Tibial nerve (tissue), 4 donors: Measurements from ENCODE around the gene CLSTN1. TPM values are rescaled to one million over a fixed set of nuclear protein-coding genes. Genes with fewer than 3 reads are reported as not detected.

Experiments used
- DNase-seq, 2 donors: peaks; one replicate each; pipeline ENCODE4 v3.0.0-alpha.2; 2019; ENCODE audit warnings: low spot score in 2 of 2
- H3K27ac ChIP-seq, 4 donors: fragments of 200-600 bp; sonication (generic) in 3 of 4; one replicate each; pipeline ENCODE4 v1.5.1; 2017 to 2019; ENCODE audit warnings: mild to moderate bottlenecking in 1 of 4
- H3K27me3 ChIP-seq, 2 donors: fragments of 200-600 bp; sonication (generic) in 1 of 2; one replicate each; pipeline versions ENCODE4 v1.5.1 to v1.6.0; 2017 to 2019
- H3K36me3 ChIP-seq, 3 donors: fragments of 200-600 bp; sonication (generic); one replicate each; pipeline ENCODE4 v1.5.1; 2018 to 2019
- H3K4me1 ChIP-seq, 4 donors: fragments of 200-600 bp; sonication (generic) in 3 of 4; one replicate each; pipeline ENCODE4 v1.5.1; 2017 to 2019
- H3K4me3 ChIP-seq, 4 donors: fragments of 200-600 bp; sonication (generic) in 3 of 4; one replicate each; pipeline ENCODE4 v1.5.1; 2017 to 2019; ENCODE audit warnings: mild to moderate bottlenecking in 1 of 4, moderate library complexity in 1 of 4
- H3K9me3 ChIP-seq, 4 donors: fragments of 200-600 bp; sonication (generic) in 3 of 4; one replicate each; pipeline ENCODE4 v1.5.1; 2017 to 2019
- EP300 ChIP-seq, 2 donors: sonication (generic); formaldehyde crosslinking; IDR thresholded peaks; one replicate each; pipeline ENCODE4 v1.6.1; 2017; ENCODE audit warnings: antibody characterized with exemption in 2 of 2, mild to moderate bottlenecking in 1 of 2
- POLR2A ChIP-seq, 2 donors: fragments of 450-650 bp; IDR thresholded peaks; one replicate each; pipeline ENCODE4 v1.6.1; 2017; ENCODE audit warnings: antibody characterized with exemption in 2 of 2, mild to moderate bottlenecking in 2 of 2, moderate library complexity in 2 of 2
- WGBS, 2 donors: methylation state at CpG; one replicate each; pipeline ENCODE4 v1.1.5; 2018; 5-methylcytosine and 5-hydroxymethylcytosine counted together
- total RNA-seq, 4 donors: library from RNA; depleted of rRNA; stranded (reverse); fragments of >200 nt; gene quantifications; one replicate each; pipeline ENCODE4 v1.1.0, GENCODE V29; 2016
- TF ChIP-seq, protein P1 (sequence below), 5 experiments: fragments of 200-600 bp in 3 of 5; fragments of 450-650 bp in 2 of 5; sonication (generic) in 3 of 5; IDR thresholded peaks; one replicate each; pipeline ENCODE4 v1.5.1; 2016 to 2019; ENCODE audit warnings: antibody characterized with exemption in 5 of 5, mild to moderate bottlenecking in 3 of 5, moderate library complexity in 2 of 5

CLSTN1 gene
- total RNA-seq, 4 donors from 2014 or later, result 60.9 to 90.6 (median 72.5) TPM

DNA sequence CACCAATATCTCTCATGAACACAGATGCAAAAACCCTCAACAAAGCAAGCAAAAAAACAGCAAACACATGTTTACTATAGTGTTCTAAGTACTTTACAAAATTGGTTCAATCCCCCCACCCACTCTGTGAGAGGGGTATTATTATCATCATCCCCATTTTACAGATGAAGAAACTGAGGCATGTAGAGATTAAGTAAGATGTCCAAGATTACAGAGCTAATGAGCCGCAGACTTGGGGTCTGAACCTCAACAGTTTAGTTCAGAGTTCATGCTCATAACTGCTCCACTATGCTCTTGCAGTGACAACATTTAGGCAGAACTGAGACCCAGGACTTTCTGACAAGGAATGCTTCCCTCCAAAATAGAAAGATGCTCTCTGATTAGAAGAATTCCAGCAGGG is 21.9 kb downstream of the CLSTN1 start:
- DNase-seq, result no peak
- TF ChIP-seq EP300 (IDR thresholded peaks at IDR 0.05) (no peak), POLR2A (IDR thresholded peaks at IDR 0.05) (no peak)
- TF ChIP-seq, protein P1, sequence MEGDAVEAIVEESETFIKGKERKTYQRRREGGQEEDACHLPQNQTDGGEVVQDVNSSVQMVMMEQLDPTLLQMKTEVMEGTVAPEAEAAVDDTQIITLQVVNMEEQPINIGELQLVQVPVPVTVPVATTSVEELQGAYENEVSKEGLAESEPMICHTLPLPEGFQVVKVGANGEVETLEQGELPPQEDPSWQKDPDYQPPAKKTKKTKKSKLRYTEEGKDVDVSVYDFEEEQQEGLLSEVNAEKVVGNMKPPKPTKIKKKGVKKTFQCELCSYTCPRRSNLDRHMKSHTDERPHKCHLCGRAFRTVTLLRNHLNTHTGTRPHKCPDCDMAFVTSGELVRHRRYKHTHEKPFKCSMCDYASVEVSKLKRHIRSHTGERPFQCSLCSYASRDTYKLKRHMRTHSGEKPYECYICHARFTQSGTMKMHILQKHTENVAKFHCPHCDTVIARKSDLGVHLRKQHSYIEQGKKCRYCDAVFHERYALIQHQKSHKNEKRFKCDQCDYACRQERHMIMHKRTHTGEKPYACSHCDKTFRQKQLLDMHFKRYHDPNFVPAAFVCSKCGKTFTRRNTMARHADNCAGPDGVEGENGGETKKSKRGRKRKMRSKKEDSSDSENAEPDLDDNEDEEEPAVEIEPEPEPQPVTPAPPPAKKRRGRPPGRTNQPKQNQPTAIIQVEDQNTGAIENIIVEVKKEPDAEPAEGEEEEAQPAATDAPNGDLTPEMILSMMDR (IDR thresholded peaks at IDR 0.05), result no peak
- Histone ChIP-seq H3K27me3 (no peaks in the 10 kb centered on the region), H3K27ac (no peak overlapping the region), H3K36me3 (no peaks in the 10 kb centered on the region), H3K4me1 (peaks cover 0 to 66% (median 15%) of the 10 kb centered on the region in 4 donors), H3K9me3 (no peaks in the 10 kb centered on the region), H3K4me3 (no peak overlapping the region)
- WGBS, 2 donors, result 80 to 83% methylated on average over 1 of the region's 1 CpG

- H3K9me3 ChIP-seq, result no peaks in the 10 kb centered on the region
- WGBS, 2 donors, result 53 to 61% methylated on average over 11 of the region's 11 CpGs
- H3K27ac ChIP-seq, result peak overlapping the region in 2 of 4 donors; percentile 79 to 80
- no peak for DNase-seq
- no peaks in the 10 kb centered on the region for H3K36me3 ChIP-seq
- no peaks in the 10 kb centered on the region for H3K27me3 ChIP-seq
- TF ChIP-seq EP300 (IDR thresholded peaks at IDR 0.05), result peak in 1 of 2 donors; percentile 69
- TF ChIP-seq POLR2A (IDR thresholded peaks at IDR 0.05), result no peak
- TF ChIP-seq, protein P1 (IDR thresholded peaks at IDR 0.05), result no peak
- peak overlapping the region in 1 of 4 donors; percentile 15 for H3K4me3 ChIP-seq
- peaks cover 0 to 67% (median 11%) of the 10 kb centered on the region in 4 donors for H3K4me1 ChIP-seq
Measured at GRCh38 chr1:9798236-9799130, 25.3 kb downstream of the CLSTN1 start.

GRCh38 chr1:9797049-9797448 is 26.7 kb downstream of the CLSTN1 start:
- no peaks in the 10 kb centered on the region for H3K27me3 ChIP-seq
- TF ChIP-seq EP300 (IDR thresholded peaks at IDR 0.05) (no peak), POLR2A (IDR thresholded peaks at IDR 0.05) (no peak)
- no peaks in the 10 kb centered on the region for H3K36me3 ChIP-seq
- no peak overlapping the region for H3K4me3 ChIP-seq
- H3K9me3 ChIP-seq, result no peaks in the 10 kb centered on the region
- peak overlapping the region in 2 of 4 donors; percentile 79 to 80 for H3K27ac ChIP-seq
- DNase-seq, result no peak
- H3K4me1 ChIP-seq, result peaks cover 0 to 65% (median 9%) of the 10 kb centered on the region in 4 donors

DNA sequence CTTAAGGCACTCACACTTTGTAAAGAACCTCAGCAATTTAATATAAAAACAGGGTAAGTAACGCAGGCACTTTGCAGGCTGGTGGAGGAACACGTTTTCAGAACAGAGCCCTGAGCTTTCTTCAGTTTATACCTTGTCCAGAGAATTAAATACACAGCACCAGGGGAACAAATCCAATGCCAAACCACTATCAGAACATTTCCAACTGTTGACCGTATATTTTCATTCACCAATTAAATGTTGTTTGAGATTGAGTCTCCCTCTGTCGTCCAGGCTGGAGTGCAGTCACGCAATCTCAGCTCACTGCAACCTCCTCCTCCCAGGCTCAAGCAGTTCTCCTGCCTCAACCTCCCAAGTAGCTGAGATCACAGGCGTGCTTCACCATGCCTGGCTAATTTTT is 29.7 kb downstream of the CLSTN1 start:
- H3K27ac ChIP-seq, result no peak overlapping the region
- H3K4me1 ChIP-seq, result peaks cover 0 to 55% (median 7%) of the 10 kb centered on the region in 4 donors
- H3K27me3 ChIP-seq, result no peaks in the 10 kb centered on the region
- H3K4me3 ChIP-seq, result no peak overlapping the region
- 71 to 73% methylated on average over 6 of the region's 6 CpGs for WGBS, 2 donors
- H3K9me3 ChIP-seq, result no peaks in the 10 kb centered on the region
- DNase-seq, result no peak
- TF ChIP-seq, protein P1 (IDR thresholded peaks at IDR 0.05), result no peak
- TF ChIP-seq POLR2A (IDR thresholded peaks at IDR 0.05), result no peak
- H3K36me3 ChIP-seq, result no peaks in the 10 kb centered on the region

DNA sequence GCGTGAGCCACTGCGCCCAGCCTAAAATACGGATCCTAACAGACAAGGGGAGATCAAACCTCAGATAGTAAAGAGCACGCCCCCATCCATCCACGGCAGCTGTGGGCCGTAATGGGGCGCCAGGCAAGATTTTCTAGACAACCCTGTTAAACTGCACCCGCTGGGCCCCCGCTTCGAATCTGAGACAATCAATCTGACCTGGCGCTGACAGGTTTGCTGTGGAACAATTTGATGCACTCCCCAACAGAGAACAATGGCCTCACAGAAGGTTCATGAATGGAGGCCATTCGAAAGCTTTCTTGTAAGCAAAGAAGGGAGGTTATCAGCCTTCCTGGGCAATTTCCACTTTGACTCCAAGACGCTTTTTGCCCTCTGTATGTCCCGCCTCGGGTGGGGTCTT is 30.5 kb downstream of the CLSTN1 start:
- no peaks in the 10 kb centered on the region for H3K36me3 ChIP-seq
- no peaks in the 10 kb centered on the region for H3K9me3 ChIP-seq
- DNase-seq, result no peak
- H3K4me3 ChIP-seq, result no peak overlapping the region
- TF ChIP-seq POLR2A (IDR thresholded peaks at IDR 0.05) (no peak), EP300 (IDR thresholded peaks at IDR 0.05) (no peak)
- TF ChIP-seq, protein P1 (IDR thresholded peaks at IDR 0.05), result no peak
- WGBS, 2 donors, result 72 to 73% methylated on average over 15 of the region's 15 CpGs
- H3K4me1 ChIP-seq, result peaks cover 0 to 48% (median 2%) of the 10 kb centered on the region in 4 donors
- H3K27ac ChIP-seq, result no peak overlapping the region
- no peaks in the 10 kb centered on the region for H3K27me3 ChIP-seq
